A549 (cell line): ENCODE data around the gene RAP2A.

Experiments used
- BHLHE40 ChIP-seq: IDR thresholded peaks from 2 replicates; pipeline ENCODE4 v1.6.1; 2012; ENCODE audit warnings: low read depth, low read length, inconsistent platforms
- CTCF ChIP-seq: fragments of >200 bp; sonication (Bioruptor Twin); formaldehyde crosslinking; IDR thresholded peaks from 3 replicates; pipeline ENCODE4 v1.5.1; 2016
- HDAC2 ChIP-seq: fragments of 200-600 bp; sonication (generic); IDR thresholded peaks from 2 replicates; pipeline ENCODE4 v1.6.1; 2016
- SMC3 ChIP-seq: fragments of >200 bp; sonication (Bioruptor Twin); formaldehyde crosslinking; IDR thresholded peaks from 3 replicates; pipeline ENCODE4 v1.6.1; 2018; ENCODE audit warnings: inconsistent platforms

- TF ChIP-seq CTCF (no peak), SMC3 (no peak), BHLHE40 (no peak), HDAC2 (no peak)
Measured at GRCh38 chr13:97394542-97394941, 39.4 kb upstream of the RAP2A start.
